ENCODE data around the gene CABCOCO1.

Gene CABCOCO1

DNA sequence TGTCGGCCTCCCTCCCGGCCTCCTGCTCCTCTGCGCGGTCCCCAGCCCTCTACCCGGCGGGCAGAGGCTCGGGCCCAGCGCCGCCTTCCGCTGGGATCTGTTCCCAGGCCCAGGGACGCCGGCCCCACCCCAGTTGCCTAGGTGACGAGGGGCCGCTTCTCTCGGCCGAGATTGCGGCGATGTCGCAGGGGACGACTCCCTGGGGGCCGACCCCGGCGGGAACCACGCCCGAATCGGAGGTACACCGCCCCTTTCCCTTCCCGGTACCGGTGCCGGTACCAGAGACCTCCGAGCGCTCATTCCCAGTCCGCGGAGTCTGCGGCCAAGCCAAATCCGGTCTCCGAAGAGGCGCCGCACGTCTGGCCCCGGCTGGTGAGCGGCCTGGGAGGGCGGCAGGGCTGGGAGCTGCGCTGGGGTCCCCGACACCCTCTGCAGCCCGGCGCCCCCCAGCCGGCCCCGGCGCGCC is at the start of gene CABCOCO1:
CABCOCO1 (plus strand) TSS at position 136 of the 466 bp plus-strand sequence; CDS start at position 180, 44 bp downstream.
- no peak for DNase-seq

DNA sequence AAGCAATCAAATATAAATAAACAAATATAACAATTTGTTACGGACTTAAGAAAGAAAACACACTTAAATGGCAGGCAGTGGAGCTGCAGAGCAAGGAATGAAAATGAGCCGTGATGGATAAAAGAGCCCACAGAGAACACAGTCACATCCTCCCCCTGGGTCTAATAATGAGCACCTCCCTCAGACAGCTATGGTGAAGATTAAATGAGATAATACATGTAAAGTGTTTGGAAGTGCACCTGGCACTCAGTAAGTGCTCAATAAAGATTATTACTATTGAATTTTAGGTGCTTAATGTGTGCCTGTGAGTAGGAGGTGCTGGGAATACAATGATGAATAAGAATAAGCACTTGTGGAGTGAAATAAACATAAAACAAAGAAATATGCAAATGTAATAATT is 49.1 kb upstream of the CABCOCO1 start:
- DNase-seq: no peak

DNA sequence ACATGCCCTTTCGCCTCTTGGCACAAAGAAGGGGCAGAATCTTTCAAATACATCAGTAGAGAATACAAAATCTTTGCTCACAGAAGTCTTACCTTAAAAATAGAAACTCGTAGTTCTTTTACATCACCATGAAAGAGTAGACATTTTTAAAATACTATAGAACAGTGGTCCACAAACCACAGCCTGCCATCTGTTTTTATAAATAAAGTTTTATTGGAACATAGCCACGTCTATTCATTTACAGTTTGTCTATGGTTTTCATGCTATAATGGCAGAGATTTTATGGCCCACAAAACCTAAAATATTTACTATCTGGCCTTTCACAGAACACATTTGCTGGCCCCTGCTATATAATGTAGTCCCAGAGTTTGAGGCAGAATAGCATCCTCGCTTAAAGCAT is 46.1 kb upstream of the CABCOCO1 start:
- DNase-seq: no peak

DNA sequence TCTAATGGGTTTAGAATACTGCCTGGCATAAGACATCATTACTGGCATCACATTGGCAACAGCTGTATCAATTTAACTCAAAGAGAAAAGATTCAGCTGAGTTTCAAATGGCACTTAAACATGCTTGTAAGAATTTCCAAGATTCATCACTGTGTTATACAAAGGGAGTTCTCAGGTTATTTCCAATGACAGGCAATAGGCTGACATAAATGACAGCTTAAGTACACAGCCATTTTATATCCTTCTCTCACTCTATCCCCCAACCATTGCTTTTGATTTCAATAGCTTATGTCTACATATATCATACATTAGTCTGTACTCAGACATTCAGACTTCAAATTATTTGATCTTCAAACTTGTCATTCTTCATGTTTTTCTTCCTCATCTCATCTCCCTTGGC is 45.5 kb upstream of the CABCOCO1 start:
- no peak for DNase-seq

DNA sequence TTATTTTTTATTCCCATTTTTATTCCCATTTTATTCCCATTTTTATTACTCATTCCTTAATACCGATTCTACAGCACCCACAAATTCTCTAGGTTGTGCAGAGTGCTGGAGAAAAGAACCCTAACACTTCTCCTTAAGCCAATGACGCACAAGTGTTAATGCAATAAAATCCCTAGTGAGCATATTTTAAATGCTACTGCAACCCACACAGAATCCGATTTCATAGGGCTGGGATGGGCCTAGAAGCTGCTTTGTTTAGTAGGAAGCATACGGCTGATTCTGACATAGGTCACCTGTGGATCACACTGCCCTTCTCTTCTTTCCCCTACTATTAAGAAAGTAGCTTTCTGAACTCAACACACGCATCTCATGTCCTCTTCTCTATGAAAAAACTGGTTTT is 45.1 kb upstream of the CABCOCO1 start:
- DNase-seq: no peak

GRCh38 chr10:61618388-61618961 is 44.3 kb upstream of the CABCOCO1 start:
- no peak for DNase-seq

DNA sequence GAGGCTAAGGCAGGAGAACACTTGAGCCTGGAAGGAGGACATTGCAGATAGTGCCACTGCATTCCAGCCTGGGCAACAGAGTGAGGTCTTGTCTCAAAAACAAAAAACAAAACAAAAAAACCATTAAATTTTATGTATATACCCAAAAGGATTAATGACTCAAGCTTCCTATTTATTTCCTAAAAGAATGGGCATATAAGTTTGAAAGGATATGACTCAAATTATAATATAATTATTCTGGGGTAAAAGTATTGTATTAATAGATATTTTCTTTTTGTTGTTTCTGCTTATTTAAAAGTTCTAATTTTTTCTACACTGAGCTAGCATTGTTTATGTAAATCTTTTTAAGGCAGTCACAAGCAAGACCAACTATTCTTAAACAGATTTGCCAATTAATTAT is 42.2 kb upstream of the CABCOCO1 start:
- no peak for DNase-seq

DNA sequence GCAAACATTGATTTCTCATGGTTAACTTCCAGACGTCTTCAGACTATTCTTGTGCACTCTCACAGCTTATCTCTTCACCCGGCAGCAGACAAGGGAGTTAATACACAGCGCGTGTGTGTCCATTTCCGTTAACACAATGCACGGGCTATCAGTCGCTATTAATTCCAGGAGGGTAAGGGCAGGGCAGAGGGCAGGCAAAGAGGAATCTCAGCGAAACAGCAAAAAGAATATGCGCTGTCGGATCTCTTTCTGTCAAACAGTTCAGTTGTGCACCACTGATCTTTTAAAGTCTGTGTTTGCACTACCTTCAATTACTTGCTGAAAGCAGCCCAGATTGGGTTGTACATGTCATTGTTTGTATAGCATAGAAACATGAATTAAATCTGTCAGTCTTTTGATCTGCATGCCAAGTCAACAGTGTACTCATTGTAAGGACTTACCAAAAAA is 41.1 kb upstream of the CABCOCO1 start:
- no peak for DNase-seq

GRCh38 chr10:61623161-61623560 is 39.6 kb upstream of the CABCOCO1 start:
- no peak for DNase-seq

- DNase-seq: no peak
These were observed 36.5 kb upstream of the CABCOCO1 start for GRCh38 chr10:61626209-61626608.

GRCh38 chr10:61627266-61627665 is 35.5 kb upstream of the CABCOCO1 start:
- no peak for DNase-seq

- DNase-seq: no peak
These were observed 34.4 kb upstream of the CABCOCO1 start for GRCh38 chr10:61628151-61628874.

DNA sequence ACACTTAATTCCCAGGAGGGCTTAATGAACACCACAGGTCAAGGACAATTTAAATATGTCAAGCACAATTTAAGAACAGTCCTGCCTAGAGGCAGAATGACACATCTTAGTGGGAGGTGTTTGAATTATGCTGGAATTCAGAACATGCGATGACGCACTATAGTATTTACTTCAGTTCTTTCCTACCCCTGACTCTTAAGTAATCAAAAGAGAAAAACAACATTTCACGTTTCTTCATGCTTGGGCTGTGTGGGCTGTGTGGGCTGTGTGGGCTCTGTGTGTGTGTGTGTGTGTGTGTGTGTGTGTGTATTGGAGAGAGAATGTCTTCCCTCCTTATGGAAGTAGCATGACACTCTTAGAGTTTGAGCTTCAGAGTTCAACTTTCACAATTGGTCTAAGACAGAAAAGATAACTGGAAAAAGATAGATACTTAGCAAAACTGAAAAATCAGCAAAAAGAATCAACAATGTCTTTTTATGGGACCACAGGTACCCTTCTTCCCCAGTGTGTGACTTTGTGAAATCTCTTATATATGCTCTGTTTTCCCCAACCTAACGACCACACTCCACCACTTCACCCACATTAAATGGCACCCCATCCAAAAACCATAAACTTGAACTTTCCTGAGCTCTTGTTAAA is 33.7 kb upstream of the CABCOCO1 start:
- DNase-seq: no peak

- no peak for DNase-seq
These were observed 33.2 kb upstream of the CABCOCO1 start for GRCh38 chr10:61629576-61629975.

GRCh38 chr10:61632057-61632670 is 30.6 kb upstream of the CABCOCO1 start:
- DNase-seq: no peak

- DNase-seq: no peak
These were observed 29.1 kb upstream of the CABCOCO1 start for GRCh38 chr10:61633665-61634064.

GRCh38 chr10:61634746-61635145 is 28.0 kb upstream of the CABCOCO1 start:
- no peak for DNase-seq

DNA sequence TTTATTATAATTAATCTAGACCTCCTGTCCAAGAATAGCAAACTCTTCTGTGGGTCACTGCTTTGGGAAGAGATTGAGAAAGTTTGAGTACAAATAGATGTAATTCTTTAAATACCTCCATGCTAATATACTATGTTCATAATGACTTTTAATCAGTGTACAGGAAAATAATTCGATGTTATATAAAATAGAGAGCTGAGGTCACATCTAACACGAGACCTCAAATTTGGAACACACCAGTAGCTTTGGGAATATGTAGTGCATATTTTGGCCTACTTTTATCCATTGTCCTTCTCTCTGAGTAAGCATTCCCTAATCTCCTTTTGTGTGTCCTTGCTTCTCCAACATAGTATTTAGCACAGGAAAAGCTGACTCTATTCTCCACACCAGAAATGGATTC is 27.3 kb upstream of the CABCOCO1 start:
- DNase-seq: no peak

GRCh38 chr10:61635932-61636331 is 26.8 kb upstream of the CABCOCO1 start:
- DNase-seq: no peak

GRCh38 chr10:61639952-61640351 is 22.8 kb upstream of the CABCOCO1 start:
- DNase-seq: no peak

DNA sequence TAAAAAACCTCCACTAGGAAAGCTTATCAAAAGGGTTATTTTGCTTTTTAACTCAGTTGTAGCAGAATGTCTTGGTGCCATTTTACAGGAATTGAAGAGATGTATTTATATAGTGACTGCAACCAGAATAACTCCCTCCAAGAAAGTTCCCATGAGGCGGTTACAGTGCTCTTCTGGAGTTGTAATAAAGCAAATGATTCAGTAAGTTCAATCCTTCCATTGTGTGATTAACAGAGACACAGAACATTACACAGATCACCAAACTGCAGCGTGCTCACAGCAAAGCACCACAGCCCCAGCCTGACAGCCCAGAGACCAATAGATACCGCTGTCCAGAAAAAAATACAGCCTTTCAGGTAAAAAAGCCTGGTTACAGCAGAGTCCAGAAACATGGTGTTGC is 21.9 kb upstream of the CABCOCO1 start:
- DNase-seq: no peak

DNA sequence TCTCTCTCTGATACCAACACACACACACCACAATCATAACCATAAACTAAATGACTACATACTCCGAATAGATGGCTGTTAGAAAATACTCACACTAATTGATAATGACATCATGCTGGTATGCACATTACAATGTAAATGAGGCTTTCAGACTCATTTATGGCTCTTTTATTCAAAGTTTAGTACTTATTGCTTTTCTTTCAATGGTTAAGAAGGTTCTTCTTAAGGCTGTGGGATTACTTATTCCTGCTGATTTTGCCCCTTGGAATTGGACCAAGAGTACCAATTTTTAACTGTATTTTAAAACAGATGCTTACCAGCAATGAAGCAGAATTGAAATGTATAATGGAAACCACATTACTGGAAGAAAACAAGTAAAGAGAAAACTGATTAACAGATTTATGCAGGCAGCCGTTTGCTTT is 20.6 kb upstream of the CABCOCO1 start:
- no peak for DNase-seq

DNA sequence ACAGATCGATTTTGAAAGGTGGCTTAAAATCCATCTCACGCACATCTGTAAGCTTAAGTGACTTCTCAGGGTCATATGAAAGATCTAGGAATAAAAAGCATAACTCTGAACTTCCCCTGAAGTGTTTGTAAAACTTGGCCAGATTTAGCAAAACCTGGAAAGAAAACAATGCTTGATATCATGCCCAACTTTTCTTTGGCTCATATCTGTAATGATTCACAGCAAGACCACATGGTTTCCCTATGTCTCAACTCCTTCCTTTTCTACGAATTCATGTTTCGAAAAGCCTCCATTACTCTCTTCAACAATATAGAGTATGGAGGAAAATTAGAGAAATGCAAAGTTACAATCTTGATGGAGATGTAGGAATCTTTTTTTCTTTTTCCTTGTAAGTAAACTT is 20.1 kb upstream of the CABCOCO1 start:
- no peak for DNase-seq

DNA sequence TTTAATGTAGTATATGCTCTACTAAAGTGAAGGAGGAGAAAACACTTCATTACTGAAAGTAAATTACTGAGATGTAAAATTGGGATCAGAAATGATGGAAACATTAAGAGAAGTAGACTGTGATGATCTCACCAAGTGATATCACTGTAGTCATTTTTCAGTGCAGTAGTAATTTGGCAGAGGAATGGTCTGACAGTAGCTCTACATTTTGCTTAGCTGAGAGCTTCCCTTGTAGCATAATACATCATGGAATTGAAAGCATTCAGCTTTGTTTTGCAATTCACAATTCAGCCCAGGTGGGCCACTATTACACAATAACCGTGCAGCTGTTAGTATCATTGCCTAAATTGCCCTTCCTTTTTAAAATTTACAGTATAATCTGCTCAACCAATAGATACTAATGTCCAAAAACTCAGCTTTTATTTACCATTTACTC is 19.4 kb upstream of the CABCOCO1 start:
- DNase-seq: no peak

Measured in cerebellar nuclear complex (tissue), 1 donor.